K562 (cell line): ENCODE data around the gene IRS2. TPM values are rescaled to one million over a fixed set of nuclear protein-coding genes. Genes with fewer than 3 reads are reported as not detected.

ENCODE experiments used
- ARID1B ChIP-seq: fragments of 450-650 bp; IDR thresholded peaks from 2 replicates; pipeline ENCODE4 v1.6.1; 2016; ENCODE audit warnings: antibody characterized with exemption, mild to moderate bottlenecking, inconsistent platforms
- ARID4B ChIP-seq: sonication (generic); formaldehyde crosslinking; IDR thresholded peaks from 2 replicates; pipeline ENCODE4 v1.8.0; 2022; ENCODE audit warnings: mild to moderate bottlenecking, missing genetic modification reagents
- ASH1L ChIP-seq: fragments of 450-650 bp; IDR thresholded peaks from 2 replicates; pipeline ENCODE4 v1.6.1; 2018; ENCODE audit warnings: borderline replicate concordance, mild to moderate bottlenecking, low read depth; ENCODE audit not compliant: partially characterized antibody
- CREBBP ChIP-seq: IDR thresholded peaks from one replicate; pipeline ENCODE4 v1.6.1; 2012; ENCODE audit warnings: low read depth, mild to moderate bottlenecking, control low read depth, inconsistent platforms, low read length
- DNMT1 ChIP-seq: fragments of 450-650 bp; IDR thresholded peaks from 2 replicates; pipeline ENCODE4 v1.6.1; 2016; ENCODE audit warnings: antibody characterized with exemption, mild to moderate bottlenecking
- ERF ChIP-seq: fragments of 450-650 bp; formaldehyde crosslinking; IDR thresholded peaks from 2 replicates; pipeline ENCODE4 v1.4.0; 2020; ENCODE audit warnings: mild to moderate bottlenecking, mixed read lengths
- KDM1A ChIP-seq, 2 experiments: fragments of 450-650 bp; IDR thresholded peaks; 2 replicates each; pipeline ENCODE4 v1.6.1; 2016; ENCODE audit warnings: mild to moderate bottlenecking in 2 of 2
- KLF10 ChIP-seq: fragments of 250-450 bp; sonication (Bioruptor Pico); IDR thresholded peaks from 2 replicates; pipeline ENCODE4 v1.6.1; 2021; ENCODE audit warnings: matching md5 sums
- SAP30 ChIP-seq: fragments of 200-600 bp; sonication (generic); IDR thresholded peaks from 2 replicates; pipeline ENCODE4 v1.6.1; 2012; ENCODE audit warnings: borderline replicate concordance, low read depth, mild to moderate bottlenecking, moderate library complexity, low read length, control low read depth, inconsistent platforms; ENCODE audit not compliant: insufficient read depth, poor library complexity, severe bottlenecking
- SETDB1 ChIP-seq: IDR thresholded peaks from one replicate; pipeline ENCODE4 v1.6.1; 2012; ENCODE audit warnings: low read length, control low read depth, inconsistent platforms
- SMAD3 ChIP-seq: fragments of 450-650 bp; formaldehyde crosslinking; conservative IDR thresholded peaks from 2 replicates; pipeline ENCODE4 v1.4.0; 2020; ENCODE audit warnings: mild to moderate bottlenecking
- SMARCB1 ChIP-seq: IDR thresholded peaks from 2 replicates; pipeline ENCODE4 v1.6.1; 2011; ENCODE audit warnings: improper control_type of control experiment, low read depth; ENCODE audit not compliant: insufficient read length
- STAT5B ChIP-seq: fragments of 250-450 bp; sonication (Bioruptor Pico); IDR thresholded peaks from 2 replicates; pipeline ENCODE4 v1.8.0; 2021; ENCODE audit warnings: mild to moderate bottlenecking, inconsistent platforms
- TCFL5 ChIP-seq: fragments of 250-450 bp; sonication (Bioruptor Pico); conservative IDR thresholded peaks from 2 replicates; pipeline ENCODE4 v1.6.1; 2021; ENCODE audit warnings: mild to moderate bottlenecking, moderate library complexity, matching md5 sums
- TGIF2 ChIP-seq: sonication (generic); formaldehyde crosslinking; IDR thresholded peaks from 2 replicates; pipeline ENCODE4 v1.8.1; 2022; ENCODE audit warnings: mild to moderate bottlenecking, missing genetic modification reagents, moderate library complexity
- ZBTB8A ChIP-seq: fragments of 450-650 bp; IDR thresholded peaks from 2 replicates; pipeline ENCODE4 v1.6.1; 2018; ENCODE audit warnings: mild to moderate bottlenecking, moderate library complexity; ENCODE audit not compliant: partially characterized antibody
- ZC3H11A ChIP-seq: IDR thresholded peaks from 2 replicates; pipeline ENCODE4 v1.6.1; 2012; ENCODE audit warnings: low read depth, low read length, improper control_type of control experiment
- ZNF124 ChIP-seq: sonication (generic); formaldehyde crosslinking; IDR thresholded peaks from 2 replicates; pipeline ENCODE4 v1.8.1; 2022; ENCODE audit warnings: missing genetic modification reagents
- ZNF253 ChIP-seq: fragments of 250-450 bp; sonication (Bioruptor Pico); conservative IDR thresholded peaks from 2 replicates; pipeline ENCODE4 v1.6.1; 2021; ENCODE audit warnings: mild to moderate bottlenecking
- polyA plus RNA-seq, 8 experiments: library from polyadenylated mRNA; depleted of rRNA in 4 of 8; stranded (reverse) in 5 of 8; unstranded in 3 of 8; fragments of >200 nt; fragmentation: Nextera tagmentation in 2 of 8; fragmentation: Illumina TruSeq in 1 of 8; extraction: Ambion mirVana in 2 of 8; extraction: Trizol in 1 of 8; gene quantifications; 2 replicates each; pipeline versions ENCODE4 v1.2.1 to v1.2.3, GENCODE V29; 2011 to 2014; ENCODE audit warnings: inconsistent platforms in 1 of 8, missing spikeins in 1 of 8
- total RNA-seq, 7 experiments: library from RNA; depleted of rRNA in 6 of 7; stranded (reverse); fragments of >200 nt in 6 of 7; fragmentation: Illumina TruSeq in 2 of 7; extraction: Trizol in 2 of 7; gene quantifications; 2 replicates each; pipeline versions ENCODE4 v1.2.1 to v1.2.3, GENCODE V29; 2011 to 2021; ENCODE audit warnings: low replicate concordance in 1 of 7
- TF ChIP-seq, protein P1 (sequence below): fragments of 250-450 bp; sonication (Bioruptor Pico); IDR thresholded peaks from 2 replicates; pipeline ENCODE4 v1.4.0; 2020; ENCODE audit warnings: mild to moderate bottlenecking, moderate library complexity, borderline replicate concordance
- TF ChIP-seq, protein P2 (sequence below): fragments of 450-650 bp; formaldehyde crosslinking; conservative IDR thresholded peaks from 2 replicates; pipeline ENCODE4 v1.4.0; 2022; ENCODE audit warnings: mild to moderate bottlenecking, missing genetic modification characterization

Gene IRS2
- total and polyA plus RNA-seq, 9 of the 15 experiments (the other 6 are each of a cell fraction or from before 2014, with no cell fraction given) = 0.36 to 4.6 (median 0.63) TPM

- TF ChIP-seq DNMT1 (no peak), SMAD3 (CRISPR knock-in tag) (no peak; the same call in 1 of the 2 replicates), ERF (CRISPR knock-in tag) (no peak), SETDB1 (no peak), TCFL5 (CRISPR knock-in tag) (no peak), SAP30 (no peak), KLF10 (CRISPR knock-in tag) (no peak), ZNF253 (CRISPR knock-in tag) (no peak), ZNF124 (no peak), ZBTB8A (no peak), ZC3H11A (no peak), STAT5B (CRISPR knock-in tag) (no peak), KDM1A (IDR thresholded peaks at IDR 0.05) (no peak), ASH1L (no peak), SMARCB1 (no peak), CREBBP (no peak), ARID4B (CRISPR knock-in tag) (no peak), TGIF2 (CRISPR knock-in tag) (no peak), ARID1B (peak; percentile 72)
- TF ChIP-seq, protein P1, sequence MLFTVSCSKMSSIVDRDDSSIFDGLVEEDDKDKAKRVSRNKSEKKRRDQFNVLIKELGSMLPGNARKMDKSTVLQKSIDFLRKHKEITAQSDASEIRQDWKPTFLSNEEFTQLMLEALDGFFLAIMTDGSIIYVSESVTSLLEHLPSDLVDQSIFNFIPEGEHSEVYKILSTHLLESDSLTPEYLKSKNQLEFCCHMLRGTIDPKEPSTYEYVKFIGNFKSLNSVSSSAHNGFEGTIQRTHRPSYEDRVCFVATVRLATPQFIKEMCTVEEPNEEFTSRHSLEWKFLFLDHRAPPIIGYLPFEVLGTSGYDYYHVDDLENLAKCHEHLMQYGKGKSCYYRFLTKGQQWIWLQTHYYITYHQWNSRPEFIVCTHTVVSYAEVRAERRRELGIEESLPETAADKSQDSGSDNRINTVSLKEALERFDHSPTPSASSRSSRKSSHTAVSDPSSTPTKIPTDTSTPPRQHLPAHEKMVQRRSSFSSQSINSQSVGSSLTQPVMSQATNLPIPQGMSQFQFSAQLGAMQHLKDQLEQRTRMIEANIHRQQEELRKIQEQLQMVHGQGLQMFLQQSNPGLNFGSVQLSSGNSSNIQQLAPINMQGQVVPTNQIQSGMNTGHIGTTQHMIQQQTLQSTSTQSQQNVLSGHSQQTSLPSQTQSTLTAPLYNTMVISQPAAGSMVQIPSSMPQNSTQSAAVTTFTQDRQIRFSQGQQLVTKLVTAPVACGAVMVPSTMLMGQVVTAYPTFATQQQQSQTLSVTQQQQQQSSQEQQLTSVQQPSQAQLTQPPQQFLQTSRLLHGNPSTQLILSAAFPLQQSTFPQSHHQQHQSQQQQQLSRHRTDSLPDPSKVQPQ (CRISPR knock-in tag) = no peak
- TF ChIP-seq, protein P2, sequence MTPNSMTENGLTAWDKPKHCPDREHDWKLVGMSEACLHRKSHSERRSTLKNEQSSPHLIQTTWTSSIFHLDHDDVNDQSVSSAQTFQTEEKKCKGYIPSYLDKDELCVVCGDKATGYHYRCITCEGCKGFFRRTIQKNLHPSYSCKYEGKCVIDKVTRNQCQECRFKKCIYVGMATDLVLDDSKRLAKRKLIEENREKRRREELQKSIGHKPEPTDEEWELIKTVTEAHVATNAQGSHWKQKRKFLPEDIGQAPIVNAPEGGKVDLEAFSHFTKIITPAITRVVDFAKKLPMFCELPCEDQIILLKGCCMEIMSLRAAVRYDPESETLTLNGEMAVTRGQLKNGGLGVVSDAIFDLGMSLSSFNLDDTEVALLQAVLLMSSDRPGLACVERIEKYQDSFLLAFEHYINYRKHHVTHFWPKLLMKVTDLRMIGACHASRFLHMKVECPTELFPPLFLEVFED (CRISPR knock-in tag) = no peak
Measured at GRCh38 chr13:109707044-109707741, 79.2 kb downstream of the IRS2 start (continued).
